Activated effector memory CD4-positive, alpha-beta T cell treated with anti-CD3 and anti-CD28 coated beads, Interleukin-2, amount 50 U/mL, for 16 hours (primary cell): Measurements from ENCODE around the gene PI4KA.
"Not testable (repeated sequence)": the region's sequence is repeated elsewhere in the genome, so short reads cannot be mapped to it uniquely, and the experiment has no call there.

Experiments
- DNase-seq: peaks from one replicate; pipeline ENCODE4 v3.0.0-alpha.2; 2020

The PI4KA gene

GRCh38 chr22:20746431-20747189, 112.0 kb downstream of the PI4KA start:
- no peak for DNase-seq

DNA sequence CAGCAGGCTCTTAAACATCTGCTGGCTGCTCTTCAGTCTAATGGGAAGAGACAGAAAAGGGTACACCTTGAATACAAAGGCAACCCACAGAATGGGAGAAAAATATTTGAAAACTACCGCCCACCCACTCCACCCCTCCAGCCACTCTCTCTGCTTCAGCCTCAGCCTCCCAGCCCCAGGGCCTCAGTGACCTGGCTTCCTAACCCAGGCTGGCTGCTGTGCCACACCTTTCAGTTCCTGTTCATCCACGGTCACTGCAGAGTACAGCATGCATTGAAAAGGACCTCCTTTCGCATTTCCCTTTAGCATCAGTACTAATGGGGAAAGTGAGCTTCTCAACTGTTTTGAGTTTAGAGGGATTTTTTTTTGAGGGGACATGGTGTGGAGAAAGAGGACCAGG, 113.5 kb downstream of the PI4KA start:
- DNase-seq, result no peak

- no peak for DNase-seq
Observed at GRCh38 chr22:20744456-20744855, 114.2 kb downstream of the PI4KA start.

- no peak for DNase-seq
Observed at GRCh38 chr22:20742764-20743163, 115.8 kb downstream of the PI4KA start.

GRCh38 chr22:20741634-20742581, 116.7 kb downstream of the PI4KA start:
- peak; percentile 67 for DNase-seq

DNA sequence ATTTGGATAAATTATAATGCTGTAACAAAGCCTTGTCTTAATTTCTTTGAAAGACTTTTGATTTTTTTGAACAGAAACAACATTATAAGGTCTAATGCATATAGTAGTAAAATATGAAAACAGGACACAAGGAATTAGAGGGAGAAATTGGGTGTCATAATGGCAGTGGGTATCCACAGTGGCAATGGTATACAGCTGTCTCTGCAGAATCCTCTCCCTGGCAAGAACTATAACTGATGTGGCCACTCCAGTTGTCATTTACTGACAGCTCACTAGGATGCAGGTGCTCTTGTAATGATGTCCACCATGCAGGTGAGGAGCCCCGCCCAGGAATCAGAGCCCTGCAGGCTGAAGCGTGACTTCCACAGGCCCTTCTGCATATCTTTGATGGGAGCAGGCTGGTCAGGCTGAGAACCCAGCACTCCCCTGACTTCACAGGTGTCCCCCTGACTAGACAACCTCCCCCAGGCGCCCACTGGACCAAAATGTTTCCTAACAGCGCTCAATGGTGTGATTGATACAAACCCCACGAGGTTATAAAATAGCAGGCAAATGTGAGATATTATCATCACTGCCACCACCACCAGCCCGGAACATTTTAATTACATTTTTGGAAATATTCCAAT, 117.5 kb downstream of the PI4KA start:
- no peak for DNase-seq

- DNase-seq, result no peak
Observed at GRCh38 chr22:20740222-20740951, 118.2 kb downstream of the PI4KA start.

- DNase-seq, result no peak
Observed at GRCh38 chr22:20738394-20739089, 120.1 kb downstream of the PI4KA start.

DNA sequence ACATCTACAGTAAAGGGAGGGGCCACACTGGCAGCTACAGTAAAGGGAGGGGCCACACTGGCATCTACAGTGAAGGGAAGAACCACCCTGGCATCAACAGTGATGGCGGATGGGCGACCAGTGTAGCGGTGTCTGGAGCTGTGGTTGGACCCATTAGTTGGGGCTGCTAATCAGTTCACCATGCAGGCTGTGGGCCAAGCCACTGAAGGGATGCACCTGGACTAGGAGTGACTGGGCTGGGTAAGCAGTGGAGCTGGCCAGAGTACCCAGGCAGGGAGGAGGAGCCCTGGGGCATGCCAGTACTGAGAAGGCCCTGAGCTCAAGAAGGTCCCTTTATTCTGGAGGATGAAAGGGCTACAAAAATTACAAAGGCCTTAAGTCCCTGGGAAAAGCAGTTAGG, 121.7 kb downstream of the PI4KA start:
- DNase-seq, result not testable (repeated sequence)

- not testable (repeated sequence) for DNase-seq
Observed at GRCh38 chr22:20735356-20736162, 123.1 kb downstream of the PI4KA start.

- DNase-seq, result not testable (repeated sequence)
Observed at GRCh38 chr22:20732431-20732830, 126.2 kb downstream of the PI4KA start.

- DNase-seq, result no peak
Observed at GRCh38 chr22:20729194-20729593, 129.4 kb downstream of the PI4KA start.

GRCh38 chr22:20728523-20729190, 130.0 kb downstream of the PI4KA start:
- DNase-seq, result no peak

GRCh38 chr22:20727118-20728015, 131.2 kb downstream of the PI4KA start:
- no peak for DNase-seq

- DNase-seq, result no peak
Observed at GRCh38 chr22:20725987-20726558, 132.5 kb downstream of the PI4KA start.

DNA sequence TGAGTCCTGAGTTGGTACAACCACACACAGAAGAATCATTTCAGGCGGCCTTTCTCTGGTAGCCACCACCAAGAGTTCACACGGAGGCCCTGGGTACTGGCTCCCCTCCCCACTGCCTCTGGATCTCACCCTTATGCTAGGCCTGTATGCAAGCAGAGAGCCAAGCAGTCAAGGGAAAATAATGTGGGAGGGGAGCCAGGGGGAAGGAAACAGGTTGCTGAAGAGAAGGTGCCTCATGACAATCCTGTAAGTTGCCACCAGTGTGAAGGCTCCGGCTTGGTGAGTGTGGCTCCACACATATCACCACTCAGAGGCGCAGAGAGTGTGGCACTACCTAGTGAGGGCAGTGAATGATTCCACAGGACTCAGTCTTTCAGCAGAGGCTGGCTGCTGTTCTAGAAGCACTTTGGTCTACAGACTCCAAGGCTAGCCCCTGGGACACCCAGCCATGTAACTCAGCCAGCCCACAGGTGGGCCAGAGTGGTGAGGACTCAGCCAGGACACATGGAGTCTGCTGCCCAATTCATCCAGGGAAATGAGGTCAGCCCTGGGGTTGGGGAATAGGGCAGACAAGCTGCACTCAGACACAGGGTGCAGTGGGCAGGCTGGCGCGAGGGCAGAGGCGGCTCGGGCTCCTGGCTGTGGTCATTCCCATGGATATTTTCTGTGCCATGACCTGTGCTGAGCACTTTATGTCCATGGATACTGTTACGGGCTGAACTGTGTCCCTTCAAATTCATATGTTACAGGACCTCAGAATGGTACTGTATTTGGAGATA, 133.7 kb downstream of the PI4KA start:
- no peak for DNase-seq

GRCh38 chr22:20721409-20722218, 137.0 kb downstream of the PI4KA start:
- no peak for DNase-seq
